Gastrocnemius medialis (tissue), 4 donors: ENCODE data around the gene HOXA3. TPM values are rescaled to one million over a fixed set of nuclear protein-coding genes. Genes with fewer than 3 reads are reported as not detected.
A peak's percentile ranks its signal among the peaks of the same experiment; 100 is the strongest.

Source experiments
- ATAC-seq, 2 donors: fragments of 150-250 bp; one replicate each; pipeline ENCODE4 v1.9.1; 2016
- DNase-seq, 2 donors: peaks; one replicate each; pipeline ENCODE4 v3.0.0-alpha.2; 2019
- H3K27ac ChIP-seq, 4 donors: fragments of 200-600 bp; sonication (generic); 1 replicate in 1 of 4; 2 replicates in 3 of 4; pipeline ENCODE4 v1.5.1; 2016 to 2018; ENCODE audit warnings: mild to moderate bottlenecking in 2 of 4, moderate library complexity in 1 of 4
- H3K27me3 ChIP-seq, 3 donors: fragments of 200-600 bp; sonication (generic) in 2 of 3; 1 replicate in 1 of 3; 2 replicates in 2 of 3; pipeline versions ENCODE4 v1.5.1 to v1.6.0; 2016 to 2019; ENCODE audit warnings: mild to moderate bottlenecking in 1 of 3, moderate library complexity in 1 of 3
- H3K36me3 ChIP-seq, 2 donors: fragments of 200-600 bp; sonication (generic) in 1 of 2; one replicate each; pipeline ENCODE4 v1.5.1; 2017 to 2018
- H3K4me1 ChIP-seq, 2 donors: fragments of 200-600 bp; sonication (generic) in 1 of 2; one replicate each; pipeline ENCODE4 v1.5.1; 2016 to 2017; ENCODE audit warnings: mild to moderate bottlenecking in 2 of 2
- H3K4me3 ChIP-seq, 4 donors: fragments of 200-600 bp; sonication (generic) in 3 of 4; 1 replicate in 1 of 4; 2 replicates in 3 of 4; pipeline ENCODE4 v1.5.1; 2016 to 2019; ENCODE audit warnings: mild to moderate bottlenecking in 2 of 4
- H3K9me3 ChIP-seq, 3 donors: fragments of 200-600 bp; sonication (generic) in 2 of 3; 1 replicate in 1 of 3; 2 replicates in 2 of 3; pipeline ENCODE4 v1.5.1; 2016 to 2019
- CTCF ChIP-seq, 5 experiments: fragments of 450-650 bp in 3 of 5; fragments of 200-600 bp in 2 of 5; sonication (generic) in 2 of 5; IDR thresholded peaks in 4 of 5; conservative IDR thresholded peaks in 1 of 5; 1 replicate in 4 of 5; 2 replicates in 1 of 5; pipeline ENCODE4 v1.5.1; 2016 to 2019; ENCODE audit warnings: antibody characterized with exemption in 5 of 5, mild to moderate bottlenecking in 3 of 5, moderate library complexity in 3 of 5
- POLR2A ChIP-seq, 2 donors: fragments of 450-650 bp; IDR thresholded peaks; one replicate each; pipeline ENCODE4 v1.6.1; 2017; ENCODE audit warnings: antibody characterized with exemption in 2 of 2, mild to moderate bottlenecking in 2 of 2, moderate library complexity in 2 of 2
- in situ Hi-C, 4 donors: fragments of 200-750 bp; cut with MboI; loops; one replicate each; pipeline versions ENCODE4 v1.15.0 to v1.8.0; 2017; ENCODE audit warnings: low sequenced_read_pairs in 4 of 4
- intact Hi-C: fragments of 100-400 bp; cut with DNase I; formaldehyde crosslinking; loops from one replicate; pipeline ENCODE4 v1.15.1; 2023; ENCODE audit warnings: low total_unique reads
- total RNA-seq, 4 donors: library from RNA; depleted of rRNA; stranded (reverse); fragments of >200 nt; gene quantifications; one replicate each; pipeline versions ENCODE4 v1.1.0 to v1.2.3, GENCODE V29; 2016

HOXA3 gene
- total RNA-seq, 4 donors from 2014 or later: 0.53 to 6.2 (median 3.0) TPM

GRCh38 chr7:27161214-27161720, 8.9 kb upstream of the HOXA3 start:
- ATAC-seq (no peak), DNase-seq (peak in 1 of 2 donors; percentile 28)
- Histone ChIP-seq H3K4me3 (peak overlapping the region; percentile 60 to 80 (median 72)), H3K4me1 (peaks cover 12 to 25% of the 10 kb centered on the region in 2 donors), H3K36me3 (no peaks in the 10 kb centered on the region), H3K9me3 (no peaks in the 10 kb centered on the region), H3K27me3 (no peaks in the 10 kb centered on the region), H3K27ac (peak overlapping the region; percentile 65 to 88 (median 81))
- TF ChIP-seq CTCF (IDR thresholded peaks at IDR 0.05 in 4 of 5, conservative IDR thresholded peaks at IDR 0.05 in 1 of 5) (no peak), POLR2A (IDR thresholded peaks at IDR 0.05) (no peak)
- in situ Hi-C loops (loop anchor here in 1 of 4 donors (10.0 to 25.0 kb wide), 2 partner anchors 949 to 1296 kb away; partner anchors contain the start of genes CBX3 and HNRNPA2B1), intact Hi-C loops (loop anchor here (1.0 to 10.0 kb wide), 5 partner anchors 308 to 1396 kb away; no protein-coding TSS in a partner anchor)

GRCh38 chr7:27160546-27161213, 8.3 kb upstream of the HOXA3 start:
- Histone ChIP-seq H3K4me3 (peak overlapping the region; percentile 60 to 80 (median 72)), H3K4me1 (peaks cover 12 to 23% of the 10 kb centered on the region in 2 donors), H3K27me3 (no peaks in the 10 kb centered on the region), H3K36me3 (no peaks in the 10 kb centered on the region), H3K9me3 (no peaks in the 10 kb centered on the region), H3K27ac (peak overlapping the region; percentile 65 to 88 (median 81))
- DNase-seq: peak in 1 of 2 donors; percentile 85
- ATAC-seq: peak; percentile 32 to 47
- in situ Hi-C loops: loop anchor here in 1 of 4 donors (10.0 to 25.0 kb wide), 2 partner anchors 948 to 1296 kb away; partner anchors contain the start of genes CBX3 and HNRNPA2B1
- peak; percentile 99 to 100 (median 100) for TF ChIP-seq CTCF (IDR thresholded peaks at IDR 0.05 in 4 of 5, conservative IDR thresholded peaks at IDR 0.05 in 1 of 5)
- no peak for TF ChIP-seq POLR2A (IDR thresholded peaks at IDR 0.05)
- intact Hi-C loops: loop anchor here (1.0 to 10.0 kb wide), 5 partner anchors 307 to 1396 kb away; no protein-coding TSS in a partner anchor

GRCh38 chr7:27160145-27160545, 7.8 kb upstream of the HOXA3 start:
- no peak for TF ChIP-seq POLR2A (IDR thresholded peaks at IDR 0.05)
- TF ChIP-seq CTCF (IDR thresholded peaks at IDR 0.05 in 4 of 5, conservative IDR thresholded peaks at IDR 0.05 in 1 of 5): no peak
- Histone ChIP-seq H3K27me3 (no peaks in the 10 kb centered on the region), H3K9me3 (no peaks in the 10 kb centered on the region), H3K4me3 (peak overlapping the region; percentile 60 to 80 (median 72)), H3K27ac (peak overlapping the region; percentile 65 to 88 (median 81)), H3K36me3 (no peaks in the 10 kb centered on the region), H3K4me1 (peaks cover 16 to 28% of the 10 kb centered on the region in 2 donors)
- in situ Hi-C loops: loop anchor here in 1 of 4 donors (10.0 to 25.0 kb wide), 2 partner anchors 948 to 1295 kb away; partner anchors contain the start of genes CBX3 and HNRNPA2B1
- ATAC-seq: no peak
- intact Hi-C loops: loop anchor here (5.0 to 10.0 kb wide), 2 partner anchors 1208 to 1395 kb away; no protein-coding TSS in a partner anchor
- peak in 1 of 2 donors; percentile 12 for DNase-seq

GRCh38 chr7:27159266-27160144, 7.1 kb upstream of the HOXA3 start:
- Histone ChIP-seq H3K9me3 (no peaks in the 10 kb centered on the region), H3K4me3 (no peak overlapping the region), H3K36me3 (no peaks in the 10 kb centered on the region), H3K27me3 (no peaks in the 10 kb centered on the region), H3K4me1 (peaks cover 16 to 33% of the 10 kb centered on the region in 2 donors), H3K27ac (peak overlapping the region; percentile 65 to 88 (median 81))
- ATAC-seq (no peak), DNase-seq (peak in 1 of 2 donors; percentile 10)
- in situ Hi-C loops: loop anchor here in 2 of 4 donors (10.0 to 25.0 kb wide), 4 partner anchors 785 to 1295 kb away; partner anchors contain the start of genes CBX3 (in 1 of the 2) and HNRNPA2B1 (in 1 of the 2)
- intact Hi-C loops: loop anchor here (5.0 to 10.0 kb wide), 2 partner anchors 1207 to 1395 kb away; no protein-coding TSS in a partner anchor
- TF ChIP-seq CTCF (IDR thresholded peaks at IDR 0.05 in 4 of 5, conservative IDR thresholded peaks at IDR 0.05 in 1 of 5): no peak
- no peak for TF ChIP-seq POLR2A (IDR thresholded peaks at IDR 0.05)
